Spleen (tissue), 11 donors: ENCODE measurements around the gene SPRR2B. TPM values are rescaled to one million over a fixed set of nuclear protein-coding genes. Genes with fewer than 3 reads are reported as not detected.

Experiments used
- DNase-seq: peaks from one replicate; pipeline ENCODE4 v3.0.0-alpha.2; 2020
- H3K27ac ChIP-seq, 8 donors: fragments of 200-600 bp; sonication (generic) in 7 of 8; 1 replicate in 4 of 8; 2 replicates in 4 of 8; pipeline versions ENCODE4 v1.5.0 to v1.8.0; 2016 to 2021; ENCODE audit warnings: inconsistent platforms in 4 of 8, mild to moderate bottlenecking in 4 of 8, moderate library complexity in 1 of 8
- H3K27me3 ChIP-seq, 7 donors: fragments of 200-600 bp; sonication (generic) in 6 of 7; replicated peaks in 1 of 7; 1 replicate in 4 of 7; 2 replicates in 3 of 7; pipeline versions ENCODE4 v1.5.0 to v1.8.0; 2016 to 2021; ENCODE audit warnings: inconsistent platforms in 3 of 7, mild to moderate bottlenecking in 1 of 7
- H3K36me3 ChIP-seq, 6 donors: fragments of 200-600 bp; sonication (generic) in 5 of 6; 1 replicate in 4 of 6; 2 replicates in 2 of 6; pipeline versions ENCODE4 v1.5.0 to v1.8.0; 2016 to 2021; ENCODE audit warnings: inconsistent platforms in 2 of 6
- H3K4me1 ChIP-seq, 6 donors: fragments of 200-600 bp; sonication (generic) in 5 of 6; 1 replicate in 3 of 6; 2 replicates in 3 of 6; pipeline versions ENCODE4 v1.5.0 to v1.8.0; 2016 to 2021; ENCODE audit warnings: inconsistent platforms in 3 of 6
- H3K4me3 ChIP-seq, 8 donors: fragments of 200-600 bp; sonication (generic) in 7 of 8; 1 replicate in 4 of 8; 2 replicates in 4 of 8; pipeline versions ENCODE4 v1.5.0 to v1.8.0; 2016 to 2021; ENCODE audit warnings: inconsistent platforms in 4 of 8, mild to moderate bottlenecking in 4 of 8, moderate library complexity in 2 of 8
- H3K9me3 ChIP-seq, 8 donors: fragments of 200-600 bp; sonication (generic) in 7 of 8; 1 replicate in 4 of 8; 2 replicates in 4 of 8; pipeline versions ENCODE4 v1.5.0 to v1.8.0; 2016 to 2021; ENCODE audit warnings: inconsistent platforms in 4 of 8
- CTCF ChIP-seq, 11 experiments: fragments of 200-600 bp in 7 of 11; fragments of 450-650 bp in 4 of 11; sonication (generic) in 4 of 11; IDR thresholded peaks in 8 of 11; conservative IDR thresholded peaks in 3 of 11; 1 replicate in 7 of 11; 2 replicates in 4 of 11; pipeline versions ENCODE4 v1.4.0 to v1.8.0; 2016 to 2021; ENCODE audit warnings: antibody characterized with exemption in 11 of 11, inconsistent platforms in 4 of 11, mild to moderate bottlenecking in 1 of 11
- POLR2A ChIP-seq, 3 donors: fragments of 450-650 bp; IDR thresholded peaks; one replicate each; pipeline ENCODE4 v1.5.1; 2017; ENCODE audit warnings: antibody characterized with exemption in 3 of 3, mild to moderate bottlenecking in 1 of 3
- POLR2AphosphoS5 ChIP-seq, 3 donors: sonication (generic); formaldehyde crosslinking; IDR thresholded peaks; one replicate each; pipeline ENCODE4 v1.5.1; 2017; ENCODE audit warnings: antibody characterized with exemption in 3 of 3
- WGBS, 5 donors: extraction: QIAGEN DNeasy Blood & Tissue Kit in 3 of 5; methylation state at CpG; one replicate each; pipeline versions ENCODE4 v1.1.5 to v1.1.7; 2013 to 2018; 5-methylcytosine and 5-hydroxymethylcytosine counted together
- intact Hi-C: fragments of 100-400 bp; cut with DNase I; formaldehyde crosslinking; loops from one replicate; pipeline ENCODE4 v1.15.0; 2023; ENCODE audit warnings: low total_unique reads
- polyA plus RNA-seq, 3 donors: library from polyadenylated mRNA; stranded (reverse); fragments of 200-250 nt; gene quantifications; one replicate each; pipeline ENCODE4 v1.2.1, GENCODE V29; 2013
- total RNA-seq, 7 donors: library from RNA; depleted of rRNA in 3 of 7; stranded (reverse); fragments of >200 nt in 3 of 7; fragmentation: NEBNext Ultra II Directional in 4 of 7; extraction: Animal tissue kit (Norgen Biotek cat#: 25700) in 4 of 7; gene quantifications; one replicate each; pipeline versions ENCODE4 v1.1.0 to v1.2.1, GENCODE V29; 2016 to 2021
- donor health status: healthy with polysubstance abuse.
- donor health status: DM: no; HTN: no; CAD: no; lungs with moderate emphysema.
- donor health status: DM: no; HTN: no; CAD: no.
- donor health status: Bipolar disorder and iron deficiency.
- donor health status: healthy.
- donor health status: DM: no; HTN: no; CAD: no.
- donor health status: DM: yes; HTN: yes; CAD: no.

SPRR2B gene
- total and polyA plus RNA-seq, 10 donors = not detected

- H3K27me3 ChIP-seq = peaks cover 0 to 29% (median 0%) of the 10 kb centered on the region in 7 donors
- H3K36me3 ChIP-seq = no peaks in the 10 kb centered on the region
- H3K9me3 ChIP-seq = no peaks in the 10 kb centered on the region
- intact Hi-C loops = no loop called here
- H3K27ac ChIP-seq = no peak within 1 kb of the TSS
- DNase-seq = no peak
- H3K4me3 ChIP-seq = no peak within 1 kb of the TSS
- TF ChIP-seq CTCF (IDR thresholded peaks at IDR 0.05 in 8 of 11, conservative IDR thresholded peaks at IDR 0.05 in 3 of 11) = no peak
- TF ChIP-seq POLR2A (IDR thresholded peaks at IDR 0.05) = no peak
- TF ChIP-seq POLR2AphosphoS5 (IDR thresholded peaks at IDR 0.05) = no peak
- no peaks in the 10 kb centered on the region for H3K4me1 ChIP-seq
Observed at GRCh38 chr1:153030895-153031294, 40.5 kb downstream of the SPRR2B start, which contains the start of gene SPRR1B. TSS of gene SPRR1B (plus strand) at chr1:153031203. CDS start at chr1:153032346, 1,143 bp downstream.

- Histone ChIP-seq H3K27ac (no peak overlapping the region), H3K4me1 (no peaks in the 10 kb centered on the region), H3K27me3 (peaks cover 0 to 28% (median 0%) of the 10 kb centered on the region in 7 donors), H3K4me3 (no peak overlapping the region), H3K36me3 (no peaks in the 10 kb centered on the region), H3K9me3 (no peaks in the 10 kb centered on the region)
- intact Hi-C loops = no loop called here
- 60 to 78% (median 66%) methylated on average over 1 of the region's 1 CpG for WGBS, 5 donors
- DNase-seq = no peak
- TF ChIP-seq POLR2A (IDR thresholded peaks at IDR 0.05) (no peak), POLR2AphosphoS5 (IDR thresholded peaks at IDR 0.05) (no peak), CTCF (IDR thresholded peaks at IDR 0.05 in 8 of 11, conservative IDR thresholded peaks at IDR 0.05 in 3 of 11) (no peak)
Observed at GRCh38 chr1:153028766-153029165, 42.6 kb downstream of the SPRR2B start.

- Histone ChIP-seq H3K27me3 (peaks cover 0 to 25% (median 0%) of the 10 kb centered on the region in 7 donors), H3K9me3 (no peaks in the 10 kb centered on the region), H3K4me3 (no peak overlapping the region), H3K36me3 (no peaks in the 10 kb centered on the region), H3K27ac (no peak overlapping the region), H3K4me1 (no peaks in the 10 kb centered on the region)
- intact Hi-C loops = no loop called here
- WGBS, 5 donors = 73 to 85% (median 79%) methylated on average over 1 of the region's 1 CpG
- no peak for DNase-seq
- no peak for TF ChIP-seq POLR2A (IDR thresholded peaks at IDR 0.05)
- no peak for TF ChIP-seq POLR2AphosphoS5 (IDR thresholded peaks at IDR 0.05)
- no peak for TF ChIP-seq CTCF (IDR thresholded peaks at IDR 0.05 in 8 of 11, conservative IDR thresholded peaks at IDR 0.05 in 3 of 11)
Observed at GRCh38 chr1:153025797-153026196, 45.6 kb downstream of the SPRR2B start.

GRCh38 chr1:153024413-153024812, 47.0 kb downstream of the SPRR2B start:
- Histone ChIP-seq H3K4me3 (no peak overlapping the region), H3K9me3 (no peaks in the 10 kb centered on the region), H3K4me1 (no peaks in the 10 kb centered on the region), H3K27me3 (peaks cover 0 to 26% (median 0%) of the 10 kb centered on the region in 7 donors), H3K36me3 (no peaks in the 10 kb centered on the region), H3K27ac (no peak overlapping the region)
- no peak for TF ChIP-seq POLR2AphosphoS5 (IDR thresholded peaks at IDR 0.05)
- no peak for TF ChIP-seq CTCF (IDR thresholded peaks at IDR 0.05 in 8 of 11, conservative IDR thresholded peaks at IDR 0.05 in 3 of 11)
- no peak for TF ChIP-seq POLR2A (IDR thresholded peaks at IDR 0.05)
- DNase-seq = no peak
- WGBS, 5 donors = 74 to 94% (median 92%) methylated on average over 1 of the region's 1 CpG
- intact Hi-C loops = no loop called here
